ENCODE measurements around the gene SMOC1. TPM values are rescaled to one million over a fixed set of nuclear protein-coding genes. Genes with fewer than 3 reads are reported as not detected.

SMOC1 gene
- total and polyA plus RNA-seq, 9 donors = 0.35 to 9.1 (median 0.80) TPM

- H3K9me3 ChIP-seq = no peaks in the 10 kb centered on the region
- H3K4me3 ChIP-seq = no peak overlapping the region
- intact Hi-C loops (cut with DNase I) = no loop called here
- H3K27ac ChIP-seq = no peak overlapping the region
- WGBS, 3 donors = 53 to 72% (median 60%) methylated on average over 3 of the region's 3 CpGs
- no peak for TF ChIP-seq EP300 (IDR thresholded peaks at IDR 0.05)
- no peak for TF ChIP-seq CTCF (IDR thresholded peaks at IDR 0.05)
- TF ChIP-seq POLR2A (IDR thresholded peaks at IDR 0.05) = no peak
- DNase-seq = no peak
- H3K27me3 ChIP-seq = no peaks in the 10 kb centered on the region
- peaks cover 2% of the 10 kb centered on the region for H3K4me1 ChIP-seq (ENCODE audit: insufficient read depth)
- no peaks in the 10 kb centered on the region for H3K36me3 ChIP-seq
Measured at GRCh38 chr14:70047598-70048312, 168.5 kb downstream of the SMOC1 start.

- Histone ChIP-seq H3K36me3 (no peaks in the 10 kb centered on the region), H3K27ac (no peak overlapping the region), H3K9me3 (no peaks in the 10 kb centered on the region), H3K27me3 (no peaks in the 10 kb centered on the region), H3K4me3 (no peak overlapping the region), H3K4me1 (ENCODE audit: insufficient read depth) (peaks cover 2% of the 10 kb centered on the region)
- no peak for DNase-seq
- TF ChIP-seq CTCF (IDR thresholded peaks at IDR 0.05) (no peak), POLR2A (IDR thresholded peaks at IDR 0.05) (no peak), EP300 (IDR thresholded peaks at IDR 0.05) (no peak)
- WGBS, 3 donors = 70 to 83% (median 75%) methylated on average over 1 of the region's 1 CpG
- intact Hi-C loops (cut with DNase I) = no loop called here
Measured at GRCh38 chr14:70048313-70048654, 169.1 kb downstream of the SMOC1 start.

GRCh38 chr14:70049605-70050004 lies 170.4 kb downstream of the SMOC1 start:
- no peak for TF ChIP-seq POLR2A (IDR thresholded peaks at IDR 0.05)
- no peak for TF ChIP-seq EP300 (IDR thresholded peaks at IDR 0.05)
- no peak for TF ChIP-seq CTCF (IDR thresholded peaks at IDR 0.05)
- no peak for DNase-seq
- H3K4me3 ChIP-seq = no peak overlapping the region
- H3K27ac ChIP-seq = no peak overlapping the region
- intact Hi-C loops (cut with DNase I) = no loop called here
- H3K27me3 ChIP-seq = no peaks in the 10 kb centered on the region
- H3K36me3 ChIP-seq = no peaks in the 10 kb centered on the region
- peaks cover 2% of the 10 kb centered on the region for H3K4me1 ChIP-seq (ENCODE audit: insufficient read depth)
- WGBS, 3 donors = 63 to 74% (median 65%) methylated on average over 3 of the region's 3 CpGs
- no peaks in the 10 kb centered on the region for H3K9me3 ChIP-seq

- Histone ChIP-seq H3K4me1 (ENCODE audit: insufficient read depth) (peaks cover 2% of the 10 kb centered on the region), H3K27ac (no peak overlapping the region), H3K4me3 (no peak overlapping the region), H3K36me3 (no peaks in the 10 kb centered on the region), H3K9me3 (no peaks in the 10 kb centered on the region), H3K27me3 (no peaks in the 10 kb centered on the region)
- TF ChIP-seq POLR2A (IDR thresholded peaks at IDR 0.05) = no peak
- no peak for TF ChIP-seq CTCF (IDR thresholded peaks at IDR 0.05)
- TF ChIP-seq EP300 (IDR thresholded peaks at IDR 0.05) = no peak
- intact Hi-C loops (cut with DNase I) = no loop called here
- WGBS, 3 donors = 56 to 66% (median 63%) methylated on average over 4 of the region's 4 CpGs
- no peak for DNase-seq
Measured at GRCh38 chr14:70050136-70050535, 170.9 kb downstream of the SMOC1 start.

Data from ovary (tissue), 9 donors.